NB4 (cell line): ENCODE data around the gene FAM53A.

Experiments
- MAX ChIP-seq: IDR thresholded peaks from 2 replicates; pipeline ENCODE4 v1.6.1; 2011; ENCODE audit warnings: low read depth, low read length
- POLR2A ChIP-seq: IDR thresholded peaks from 2 replicates; pipeline ENCODE4 v1.6.1; 2011; ENCODE audit warnings: mild to moderate bottlenecking; ENCODE audit not compliant: insufficient read length; ENCODE audit errors: extremely low read depth

DNA sequence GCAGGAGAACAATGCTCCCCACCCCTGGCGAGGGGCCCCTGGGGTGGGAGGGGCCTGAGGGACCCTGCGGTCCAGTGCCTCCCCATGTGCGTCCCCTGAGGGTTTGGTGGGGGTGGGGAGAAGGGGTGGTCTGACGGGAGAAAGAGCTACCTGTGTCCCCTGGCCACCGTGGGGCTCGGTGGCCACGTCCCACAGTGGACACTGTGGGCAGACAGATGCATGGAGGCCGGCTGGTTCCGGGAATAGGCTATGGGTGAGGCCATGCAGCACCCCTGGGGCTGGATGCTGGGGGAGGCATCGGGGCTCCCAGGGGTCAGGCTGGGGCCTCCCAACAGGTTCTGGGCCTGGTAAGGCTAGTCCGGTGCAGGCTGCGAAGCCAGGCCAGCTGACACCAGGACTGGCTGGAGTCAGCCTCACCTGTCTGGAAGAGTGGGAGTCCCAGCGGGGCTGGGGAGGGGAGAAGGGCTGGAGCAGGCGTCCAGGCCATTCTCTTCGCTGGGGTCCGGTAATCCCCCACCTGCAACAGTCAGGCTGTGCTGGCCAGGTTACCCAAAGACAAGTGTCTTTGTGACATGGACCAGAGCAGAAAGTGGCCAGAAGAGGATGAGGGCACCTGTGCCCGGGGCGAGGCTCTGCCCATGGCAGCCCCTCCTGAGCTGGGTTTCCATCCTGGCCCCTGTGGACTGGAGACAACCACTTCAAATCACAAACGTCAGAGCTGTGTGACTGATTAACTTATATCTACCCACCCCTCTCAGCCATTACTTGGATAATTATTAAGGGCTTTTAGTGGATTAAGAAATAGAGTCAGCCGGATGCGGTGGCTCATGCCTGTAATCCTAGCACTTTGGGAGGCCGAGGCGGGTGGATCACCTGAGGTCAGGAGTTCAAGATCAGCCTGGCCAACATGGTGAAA, 1.4 kb upstream of the FAM53A start:
- TF ChIP-seq MAX (no peak), POLR2A (no peak)
